LNCAP (cell line): ENCODE results near the gene KRTAP5-7.

Experiments used
- CTCF ChIP-seq: fragments of 450-650 bp; IDR thresholded peaks from 2 replicates; pipeline ENCODE4 v1.5.1; 2017; ENCODE audit warnings: mild to moderate bottlenecking

The KRTAP5-7 gene

GRCh38 chr11:71539017-71539416 lies 11.9 kb downstream of the KRTAP5-7 start:
- TF ChIP-seq CTCF: no peak

- TF ChIP-seq CTCF: no peak
Observed at GRCh38 chr11:71542382-71542781, 15.3 kb downstream of the KRTAP5-7 start.

- no peak for TF ChIP-seq CTCF
Observed at GRCh38 chr11:71542879-71543777, 16.1 kb downstream of the KRTAP5-7 start.

GRCh38 chr11:71543866-71544265 lies 16.8 kb downstream of the KRTAP5-7 start:
- TF ChIP-seq CTCF: no peak

GRCh38 chr11:71544525-71545214 lies 17.6 kb downstream of the KRTAP5-7 start:
- TF ChIP-seq CTCF: no peak

- TF ChIP-seq CTCF: no peak
Observed at GRCh38 chr11:71545405-71545966, 18.4 kb downstream of the KRTAP5-7 start.

GRCh38 chr11:71548120-71548519 lies 21.1 kb downstream of the KRTAP5-7 start, which contains the start of gene KRTAP5-9:
TSS of gene KRTAP5-9 (plus strand) at chr11:71548420. CDS start at chr11:71548658, 238 bp downstream.
- no peak for TF ChIP-seq CTCF
